HCT116 (cell line): Measurements from ENCODE around the gene SUPT3H. TPM values are rescaled to one million over a fixed set of nuclear protein-coding genes. Genes with fewer than 3 reads are reported as not detected.

Experiments
- ATAC-seq: fragments of 200-7000 bp; cut with Tn5 transposase; 2 replicates; pipeline ENCODE4 v1.9.1; 2020; ENCODE audit warnings: mild to moderate bottlenecking, moderate library complexity
- BruUV-seq: library from RNA; stranded (reverse); fragments of 400-500 nt; replicated peaks from 2 replicates; lab custom pipeline; 2021; lab: Mats Ljungman, UMichigan
- CTCF ChIA-PET: fragments of 300-600 bp; sonication (Branson Sonifier 250); formaldehyde crosslinking; loops from one replicate; lab custom pipeline; 2021; ENCODE audit warnings: antibody characterized with exemption; lab: Charles Lee
- POLR2A ChIA-PET: fragments of 300-600, 350-600 bp; sonication (Branson Sonifier 250); formaldehyde crosslinking; loops from one replicate; lab custom pipeline; 2021; ENCODE audit warnings: antibody characterized with exemption; lab: Charles Lee
- RAD21 ChIA-PET, 2 experiments: fragments of 300-600 bp; sonication (Branson Sonifier 250); formaldehyde crosslinking; loops; one replicate each; lab custom pipeline; 2023; ENCODE audit warnings: low total read pairs in 2 of 2; ENCODE audit not compliant: uncharacterized antibody in 2 of 2, unreplicated experiment in 2 of 2, low non-redundant PET in 1 of 2; lab: Charles Lee
- DNase-seq: peaks from one replicate; pipeline ENCODE4 v3.0.0-alpha.2; 2010; ENCODE audit warnings: low read depth, low spot score
- H2AFZ ChIP-seq: fragments of 200-600 bp; shearing (Covaris generic), sonication (generic); 2 replicates; pipeline ENCODE4 v1.6.1; 2017; ENCODE audit warnings: low read depth, mixed run types, mixed read lengths, antibody characterized with exemption, low read length; ENCODE audit not compliant: poor library complexity, severe bottlenecking
- H3K27ac ChIP-seq: 2 replicates; pipeline ENCODE4 v1.5.1; 2012; ENCODE audit warnings: low read depth, low read length
- H3K27me3 ChIP-seq: fragments of 200-600 bp; sonication (generic); 2 replicates; pipeline ENCODE4 v1.6.1; 2016; ENCODE audit warnings: mixed run types, low read length, mixed read lengths; ENCODE audit not compliant: insufficient read depth
- H3K36me3 ChIP-seq, 2 experiments: fragments of 200-500 bp in 1 of 2; fragments of 200-600 bp in 1 of 2; sonication (Bioruptor generic) in 1 of 2; sonication (generic) in 1 of 2; 2 replicates each; pipeline versions ENCODE4 v1.5.1 to v1.6.1; 2014 to 2016; ENCODE audit warnings: low read length in 2 of 2, inconsistent platforms in 1 of 2, mixed read lengths in 1 of 2, mixed run types in 1 of 2; ENCODE audit not compliant: insufficient read depth in 2 of 2, control insufficient read depth in 1 of 2
- H3K4me1 ChIP-seq, 2 experiments: fragments of 200-600 bp in 1 of 2; sonication (generic) in 1 of 2; 2 replicates each; pipeline versions ENCODE4 v1.5.1 to v1.6.1; 2012 to 2017; ENCODE audit warnings: low read length in 2 of 2, inconsistent platforms in 1 of 2, mild to moderate bottlenecking in 1 of 2, mixed read lengths in 1 of 2, mixed run types in 1 of 2, moderate library complexity in 1 of 2; ENCODE audit not compliant: insufficient read depth in 2 of 2, control insufficient read depth in 1 of 2
- H3K4me2 ChIP-seq: fragments of 200-600 bp; sonication (generic); 2 replicates; pipeline ENCODE4 v1.6.1; 2017; ENCODE audit warnings: mixed run types, low read length, mixed read lengths
- H3K4me3 ChIP-seq, 2 experiments: fragments of 200-600 bp in 1 of 2; sonication (generic) in 1 of 2; replicated peaks in 1 of 2; 2 replicates each; pipeline ENCODE4 v1.5.1; 2011 to 2016; ENCODE audit warnings: low read length in 2 of 2, control low read depth in 1 of 2, low read depth in 1 of 2, mild to moderate bottlenecking in 1 of 2, mixed read lengths in 1 of 2, mixed run types in 1 of 2
- H3K79me2 ChIP-seq: fragments of 200-600 bp; sonication (generic); 2 replicates; pipeline ENCODE4 v1.6.1; 2017; ENCODE audit warnings: mild to moderate bottlenecking, mixed run types, low read length, moderate library complexity, mixed read lengths; ENCODE audit not compliant: insufficient read depth
- H3K9ac ChIP-seq: fragments of 200-600 bp; sonication (generic); 2 replicates; pipeline ENCODE4 v1.6.1; 2016; ENCODE audit warnings: low read length, mixed read lengths
- H3K9me2 ChIP-seq: fragments of 200-600 bp; sonication (generic), shearing (Covaris generic); 2 replicates; pipeline ENCODE4 v1.6.1; 2017; ENCODE audit warnings: mixed run types, mild to moderate bottlenecking, moderate library complexity; ENCODE audit not compliant: insufficient read depth
- H3K9me3 ChIP-seq, 2 experiments: fragments of 200-500 bp in 1 of 2; fragments of 200-600 bp in 1 of 2; sonication (Bioruptor generic) in 1 of 2; sonication (generic) in 1 of 2; 2 replicates each; pipeline ENCODE4 v1.6.1; 2014 to 2017; ENCODE audit warnings: low read length in 2 of 2, mixed read lengths in 2 of 2, inconsistent platforms in 1 of 2, low read depth in 1 of 2, mild to moderate bottlenecking in 1 of 2, mixed run types in 1 of 2, moderate library complexity in 1 of 2; ENCODE audit not compliant: control insufficient read depth in 1 of 2, insufficient read depth in 1 of 2
- H4K20me1 ChIP-seq: fragments of 200-600 bp; sonication (generic), shearing (Covaris generic); 2 replicates; pipeline ENCODE4 v1.6.1; 2017; ENCODE audit warnings: mixed run types, mild to moderate bottlenecking, moderate library complexity; ENCODE audit not compliant: insufficient read depth
- ATF3 ChIP-seq: IDR thresholded peaks from 2 replicates; pipeline ENCODE4 v1.6.1; 2012
- EGR1 ChIP-seq: IDR thresholded peaks from 2 replicates; pipeline ENCODE4 v1.6.1; 2012; ENCODE audit warnings: low read depth
- JUND ChIP-seq: IDR thresholded peaks from 2 replicates; pipeline ENCODE4 v1.6.1; 2012
- MAX ChIP-seq: IDR thresholded peaks from 2 replicates; pipeline ENCODE4 v1.6.1; 2012
- REST ChIP-seq: IDR thresholded peaks from 2 replicates; pipeline ENCODE4 v1.6.1; 2012; ENCODE audit warnings: low read depth
- SP1 ChIP-seq: IDR thresholded peaks from 2 replicates; pipeline ENCODE4 v1.6.1; 2012; ENCODE audit warnings: low read depth
- SRF ChIP-seq: IDR thresholded peaks from 2 replicates; pipeline ENCODE4 v1.6.1; 2012; ENCODE audit warnings: low read depth
- YY1 ChIP-seq: IDR thresholded peaks from 2 replicates; pipeline ENCODE4 v1.6.1; 2011; ENCODE audit warnings: low read length, low read depth, moderate library complexity, mild to moderate bottlenecking; ENCODE audit not compliant: insufficient replicate concordance; ENCODE audit errors: extremely low read depth
- ZBTB33 ChIP-seq: IDR thresholded peaks from 2 replicates; pipeline ENCODE4 v1.6.1; 2011; ENCODE audit warnings: mild to moderate bottlenecking, low read length, moderate library complexity; ENCODE audit not compliant: insufficient replicate concordance; ENCODE audit errors: extremely low read depth
- ZFX ChIP-seq: fragments of 450-650 bp; IDR thresholded peaks from 2 replicates; pipeline ENCODE4 v1.6.1; 2017
- ZNF274 ChIP-seq: fragments of 200-500 bp; sonication (Bioruptor generic); IDR thresholded peaks from 2 replicates; pipeline ENCODE4 v1.6.1; 2014; ENCODE audit warnings: mild to moderate bottlenecking, low read depth, low read length, inconsistent platforms
- intact Hi-C: fragments of 100-400 bp; cut with micrococcal nuclease; formaldehyde crosslinking; loops from 2 replicates; pipeline ENCODE4 v1.10.0; 2022
- total RNA-seq: library from RNA; stranded (reverse); gene quantifications from one replicate; pipeline ENCODE4 v1.2.1, GENCODE V29; 2021; ENCODE audit not compliant: unreplicated experiment

Gene SUPT3H
- total RNA-seq, 1 experiment from 2014 or later = 7.4 TPM

GRCh38 chr6:45057711-45058110 is 320.0 kb downstream of the SUPT3H start:
- TF ChIP-seq EGR1 (no peak), ZNF274 (no peak), REST (no peak), ATF3 (no peak), MAX (no peak), ZFX (no peak), SP1 (no peak), YY1 (no peak), SRF (no peak), ZBTB33 (no peak), JUND (no peak)

More at GRCh38 chr6:45057711-45058110, 320.0 kb downstream of the SUPT3H start:
- intact Hi-C loops = no loop called here
- Histone ChIP-seq H4K20me1 (no peaks in the 10 kb centered on the region), H3K9ac (no peak overlapping the region), H3K4me3 (no peak overlapping the region), H3K9me3 (no peaks in the 10 kb centered on the region), H3K27ac (no peak overlapping the region), H2AFZ (no peak overlapping the region), H3K79me2 (no peaks in the 10 kb centered on the region), H3K36me3 (no peaks in the 10 kb centered on the region), H3K27me3 (no peaks in the 10 kb centered on the region), H3K4me1 (peaks cover 0 to under 1% of the 10 kb centered on the region in 2 experiments; a peak in 1 of 4 replicates), H3K9me2 (no peaks in the 10 kb centered on the region), H3K4me2 (no peak overlapping the region)
- DNase-seq (no peak), ATAC-seq (no peak)
- ChIA-PET POLR2A (no interaction called here), CTCF (no interaction called here), RAD21 (no interaction called here)
- BruUV-seq = no TSS peak
